Suprapubic skin (tissue), 4 donors: ENCODE data around the gene EPHB1. TPM values are rescaled to one million over a fixed set of nuclear protein-coding genes. Genes with fewer than 3 reads are reported as not detected.

ENCODE experiments used
- DNase-seq, 2 donors: peaks; one replicate each; pipeline ENCODE4 v3.0.0-alpha.2; 2019; ENCODE audit warnings: low spot score in 2 of 2
- H3K27ac ChIP-seq: fragments of 200-600 bp; sonication (generic); one replicate; pipeline ENCODE4 v1.5.1; 2019
- H3K27me3 ChIP-seq: fragments of 200-600 bp; sonication (generic); one replicate; pipeline ENCODE4 v1.5.1; 2019
- H3K36me3 ChIP-seq: fragments of 200-600 bp; sonication (generic); one replicate; pipeline ENCODE4 v1.5.1; 2019
- H3K4me1 ChIP-seq: fragments of 200-600 bp; sonication (generic); one replicate; pipeline ENCODE4 v1.5.1; 2019
- H3K4me3 ChIP-seq: fragments of 200-600 bp; sonication (generic); one replicate; pipeline ENCODE4 v1.5.1; 2019; ENCODE audit warnings: mild to moderate bottlenecking
- H3K9me3 ChIP-seq: fragments of 200-600 bp; sonication (generic); one replicate; pipeline ENCODE4 v1.5.1; 2019
- EP300 ChIP-seq: sonication (generic); formaldehyde crosslinking; IDR thresholded peaks from one replicate; pipeline ENCODE4 v1.6.1; 2017; ENCODE audit warnings: antibody characterized with exemption
- POLR2A ChIP-seq, 2 donors: fragments of 450-650 bp; IDR thresholded peaks; one replicate each; pipeline ENCODE4 v1.6.1; 2017; ENCODE audit warnings: antibody characterized with exemption in 2 of 2, mild to moderate bottlenecking in 2 of 2, moderate library complexity in 2 of 2
- POLR2AphosphoS5 ChIP-seq, 3 donors: sonication (generic); formaldehyde crosslinking; IDR thresholded peaks; one replicate each; pipeline ENCODE4 v1.6.1; 2017; ENCODE audit warnings: antibody characterized with exemption in 3 of 3
- WGBS: methylation state at CpG from one replicate; pipeline ENCODE4 v1.1.5; 2018; 5-methylcytosine and 5-hydroxymethylcytosine counted together
- total RNA-seq, 4 donors: library from RNA; depleted of rRNA; stranded (reverse); fragments of >200 nt; gene quantifications; one replicate each; pipeline ENCODE4 v1.1.0, GENCODE V29; 2016
- TF ChIP-seq, protein P1 (sequence below), 2 donors: fragments of 200-600 bp in 1 of 2; fragments of 450-650 bp in 1 of 2; sonication (generic) in 1 of 2; IDR thresholded peaks; one replicate each; pipeline ENCODE4 v1.5.1; 2016 to 2019; ENCODE audit warnings: antibody characterized with exemption in 2 of 2, mild to moderate bottlenecking in 1 of 2, moderate library complexity in 1 of 2

The EPHB1 gene
- total RNA-seq, 4 donors from 2014 or later: 8.5 to 30.7 (median 18.5) TPM

DNA sequence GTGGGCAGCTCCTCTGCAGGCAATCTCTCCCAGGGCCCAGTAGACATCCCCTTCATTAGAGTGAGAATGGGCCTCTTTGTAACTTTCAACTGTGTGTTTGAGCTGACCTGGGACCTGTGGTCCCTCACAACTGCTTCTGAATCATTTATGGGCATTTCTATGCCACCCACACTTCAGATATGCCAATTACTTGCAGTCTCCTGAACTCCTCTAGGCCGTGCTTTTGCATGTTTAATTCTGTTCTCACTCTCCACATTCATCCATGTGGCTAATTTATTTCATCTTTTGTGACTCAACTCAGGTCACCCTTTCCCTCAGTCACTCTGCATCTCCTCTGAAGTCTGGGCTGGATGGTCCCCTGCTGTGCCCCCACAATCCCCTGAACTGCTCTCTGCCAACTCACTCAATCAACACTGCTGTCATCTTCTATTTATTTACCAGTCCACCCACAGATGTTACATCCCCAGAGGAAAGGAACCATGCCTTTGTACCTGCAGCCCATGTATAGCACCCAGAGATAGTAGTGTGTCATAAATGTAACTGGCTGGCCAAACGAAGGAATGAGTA lies 364.7 kb downstream of the EPHB1 start:
- Histone ChIP-seq H3K4me3 (no peak overlapping the region), H3K27me3 (no peaks in the 10 kb centered on the region), H3K36me3 (no peaks in the 10 kb centered on the region), H3K27ac (no peak overlapping the region), H3K4me1 (no peaks in the 10 kb centered on the region), H3K9me3 (no peaks in the 10 kb centered on the region)
- 30% methylated on average over 2 of the region's 2 CpGs for WGBS
- DNase-seq: no peak
- TF ChIP-seq POLR2AphosphoS5 (IDR thresholded peaks at IDR 0.05) (no peak), EP300 (no peak), POLR2A (IDR thresholded peaks at IDR 0.05) (no peak)
- TF ChIP-seq, protein P1, sequence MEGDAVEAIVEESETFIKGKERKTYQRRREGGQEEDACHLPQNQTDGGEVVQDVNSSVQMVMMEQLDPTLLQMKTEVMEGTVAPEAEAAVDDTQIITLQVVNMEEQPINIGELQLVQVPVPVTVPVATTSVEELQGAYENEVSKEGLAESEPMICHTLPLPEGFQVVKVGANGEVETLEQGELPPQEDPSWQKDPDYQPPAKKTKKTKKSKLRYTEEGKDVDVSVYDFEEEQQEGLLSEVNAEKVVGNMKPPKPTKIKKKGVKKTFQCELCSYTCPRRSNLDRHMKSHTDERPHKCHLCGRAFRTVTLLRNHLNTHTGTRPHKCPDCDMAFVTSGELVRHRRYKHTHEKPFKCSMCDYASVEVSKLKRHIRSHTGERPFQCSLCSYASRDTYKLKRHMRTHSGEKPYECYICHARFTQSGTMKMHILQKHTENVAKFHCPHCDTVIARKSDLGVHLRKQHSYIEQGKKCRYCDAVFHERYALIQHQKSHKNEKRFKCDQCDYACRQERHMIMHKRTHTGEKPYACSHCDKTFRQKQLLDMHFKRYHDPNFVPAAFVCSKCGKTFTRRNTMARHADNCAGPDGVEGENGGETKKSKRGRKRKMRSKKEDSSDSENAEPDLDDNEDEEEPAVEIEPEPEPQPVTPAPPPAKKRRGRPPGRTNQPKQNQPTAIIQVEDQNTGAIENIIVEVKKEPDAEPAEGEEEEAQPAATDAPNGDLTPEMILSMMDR (IDR thresholded peaks at IDR 0.05): no peak

DNA sequence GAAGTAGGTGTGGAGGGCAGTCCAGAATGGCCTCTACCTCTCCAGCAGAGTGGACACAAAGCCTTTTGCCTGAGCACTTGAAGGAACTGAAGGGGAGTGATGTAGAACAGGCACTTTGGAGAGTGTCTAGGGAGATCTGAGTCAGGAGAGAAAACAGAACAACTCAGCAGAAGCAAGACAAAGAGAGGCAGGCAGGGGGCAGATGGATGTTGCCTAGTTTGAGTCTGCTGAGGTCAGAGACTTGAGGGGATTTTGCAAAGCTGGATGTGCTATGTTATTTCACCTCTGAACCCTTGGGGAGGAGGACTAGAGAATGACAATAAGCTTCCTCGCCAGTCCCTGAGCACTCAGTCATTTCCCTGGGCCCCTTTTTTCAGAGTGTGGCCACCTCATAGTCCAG lies 366.4 kb downstream of the EPHB1 start:
- WGBS: 83% methylated on average over 1 of the region's 1 CpG
- no peaks in the 10 kb centered on the region for H3K9me3 ChIP-seq
- no peaks in the 10 kb centered on the region for H3K36me3 ChIP-seq
- no peaks in the 10 kb centered on the region for H3K27me3 ChIP-seq
- H3K4me1 ChIP-seq: no peaks in the 10 kb centered on the region
- TF ChIP-seq, protein P1 (IDR thresholded peaks at IDR 0.05): no peak
- TF ChIP-seq POLR2AphosphoS5 (IDR thresholded peaks at IDR 0.05) (no peak), EP300 (no peak), POLR2A (IDR thresholded peaks at IDR 0.05) (no peak)
- no peak overlapping the region for H3K4me3 ChIP-seq
- DNase-seq: no peak
- H3K27ac ChIP-seq: no peak overlapping the region

DNA sequence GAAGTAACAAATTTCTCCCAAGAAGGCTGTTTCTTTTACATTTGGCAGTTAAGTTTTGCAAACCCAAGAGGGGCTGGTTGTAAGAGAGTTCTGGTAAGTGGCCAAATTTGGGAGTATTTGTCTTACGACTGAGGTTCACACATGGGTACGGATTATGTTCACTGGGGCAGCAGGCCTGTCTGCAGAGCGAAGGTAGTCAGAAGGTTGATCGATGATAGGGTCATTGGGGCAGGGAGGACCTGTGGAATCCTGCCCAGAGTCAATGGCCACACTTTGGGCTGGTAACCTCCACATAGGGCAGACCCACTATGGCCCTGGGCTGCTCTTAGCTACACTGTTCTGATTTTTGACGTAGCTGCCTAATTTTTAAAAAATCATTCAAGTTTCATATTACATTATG lies 368.6 kb downstream of the EPHB1 start:
- Histone ChIP-seq H3K4me3 (no peak overlapping the region), H3K9me3 (no peaks in the 10 kb centered on the region), H3K4me1 (no peaks in the 10 kb centered on the region), H3K36me3 (peaks cover 4% of the 10 kb centered on the region), H3K27me3 (no peaks in the 10 kb centered on the region), H3K27ac (no peak overlapping the region)
- WGBS: 90% methylated on average over 5 of the region's 5 CpGs
- TF ChIP-seq EP300 (no peak), POLR2A (IDR thresholded peaks at IDR 0.05) (no peak), POLR2AphosphoS5 (IDR thresholded peaks at IDR 0.05) (no peak)
- TF ChIP-seq, protein P1 (IDR thresholded peaks at IDR 0.05): no peak
- DNase-seq: no peak

DNA sequence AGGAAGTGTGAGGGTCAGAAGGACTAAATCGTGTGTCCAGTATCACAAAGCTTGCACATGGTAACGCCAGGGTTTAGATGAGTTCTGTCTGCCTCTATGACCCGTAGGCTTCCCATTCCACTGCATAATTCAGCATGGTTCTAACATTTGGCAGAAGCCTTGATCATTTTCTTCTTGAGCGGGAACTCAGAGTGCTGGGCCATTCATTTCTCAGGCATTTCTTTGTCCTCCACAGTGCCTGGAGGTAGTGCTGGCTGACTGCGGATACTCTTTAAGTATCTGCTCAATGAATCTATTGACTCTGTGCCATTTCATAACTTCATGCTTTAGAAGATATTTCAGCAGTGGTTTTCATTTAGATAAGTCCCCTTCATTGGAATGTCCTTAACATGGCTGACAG lies 370.2 kb downstream of the EPHB1 start:
- Histone ChIP-seq H3K27me3 (no peaks in the 10 kb centered on the region), H3K4me3 (no peak overlapping the region), H3K9me3 (no peaks in the 10 kb centered on the region), H3K4me1 (no peaks in the 10 kb centered on the region), H3K27ac (no peak overlapping the region), H3K36me3 (peaks cover 4% of the 10 kb centered on the region)
- no peak for TF ChIP-seq POLR2A (IDR thresholded peaks at IDR 0.05)
- TF ChIP-seq, protein P1 (IDR thresholded peaks at IDR 0.05): no peak
- TF ChIP-seq POLR2AphosphoS5 (IDR thresholded peaks at IDR 0.05): no peak
- TF ChIP-seq EP300: no peak
- no peak for DNase-seq
- WGBS: 61% methylated on average over 5 of the region's 5 CpGs

DNA sequence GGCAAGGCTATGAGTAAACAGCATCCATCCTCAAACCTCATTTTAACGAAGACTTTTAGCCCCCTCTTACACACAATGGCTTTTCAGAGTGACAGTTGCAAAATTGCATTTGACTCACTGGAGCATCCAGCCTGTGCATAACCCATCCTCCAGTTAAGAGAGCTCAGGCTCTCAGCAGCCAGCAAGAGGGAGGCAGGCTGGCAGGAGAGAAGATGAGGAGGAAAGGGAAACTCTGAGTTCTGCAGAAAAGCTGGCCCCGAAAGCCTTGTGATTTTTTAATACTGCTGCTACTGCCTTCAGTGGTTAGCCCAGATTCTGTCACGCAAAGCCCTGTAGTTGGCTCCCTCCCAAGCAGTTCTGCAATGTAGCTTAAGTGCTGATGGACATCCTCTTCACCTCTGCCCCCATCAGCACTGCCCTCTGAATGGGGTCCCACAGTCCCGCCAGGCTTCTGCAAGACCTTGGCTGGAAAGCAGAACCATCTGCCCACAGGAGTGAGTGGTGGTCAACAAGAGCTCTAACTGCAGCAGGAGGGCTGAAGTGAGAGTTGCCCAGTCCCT lies 371.3 kb downstream of the EPHB1 start:
- no peaks in the 10 kb centered on the region for H3K4me1 ChIP-seq
- H3K4me3 ChIP-seq: no peak overlapping the region
- TF ChIP-seq EP300 (no peak), POLR2A (IDR thresholded peaks at IDR 0.05) (no peak), POLR2AphosphoS5 (IDR thresholded peaks at IDR 0.05) (no peak)
- TF ChIP-seq, protein P1 (IDR thresholded peaks at IDR 0.05): no peak
- H3K27ac ChIP-seq: no peak overlapping the region
- H3K9me3 ChIP-seq: no peaks in the 10 kb centered on the region
- WGBS: 57% methylated on average over 4 of the region's 4 CpGs
- DNase-seq: no peak
- H3K27me3 ChIP-seq: no peaks in the 10 kb centered on the region
- peaks cover 4% of the 10 kb centered on the region for H3K36me3 ChIP-seq
